Endothelial cell (in vitro differentiated cells): ENCODE results near the gene CDC42BPA. TPM values are rescaled to one million over a fixed set of nuclear protein-coding genes. Genes with fewer than 3 reads are reported as not detected.

Experiments used
- DNase-seq: peaks from one replicate; pipeline ENCODE4 v3.0.0; 2021; ENCODE audit warnings: low spot score
- H3K27ac Mint-ChIP-seq: one replicate; pipeline ENCODE4 v1.8.0; 2021; ENCODE audit warnings: mixed read lengths, inconsistent platforms; ENCODE audit not compliant: unreplicated experiment
- H3K27me3 Mint-ChIP-seq: one replicate; pipeline ENCODE4 v1.8.0; 2021; ENCODE audit warnings: mild to moderate bottlenecking, moderate library complexity, mixed read lengths, inconsistent platforms; ENCODE audit not compliant: unreplicated experiment
- H3K36me3 Mint-ChIP-seq: one replicate; pipeline ENCODE4 v1.8.0; 2021; ENCODE audit warnings: mild to moderate bottlenecking, low read depth, mixed read lengths, inconsistent platforms; ENCODE audit not compliant: unreplicated experiment
- H3K4me1 Mint-ChIP-seq: one replicate; pipeline ENCODE4 v1.8.0; 2021; ENCODE audit warnings: mild to moderate bottlenecking, mixed read lengths, inconsistent platforms; ENCODE audit not compliant: unreplicated experiment
- H3K4me3 Mint-ChIP-seq: one replicate; pipeline ENCODE4 v1.8.0; 2021; ENCODE audit warnings: mild to moderate bottlenecking, mixed read lengths, inconsistent platforms; ENCODE audit not compliant: unreplicated experiment
- H3K9me3 Mint-ChIP-seq: one replicate; pipeline ENCODE4 v1.8.0; 2021; ENCODE audit warnings: mixed read lengths, inconsistent platforms; ENCODE audit not compliant: unreplicated experiment
- CTCF ChIP-seq: fragments of 200-600 bp; sonication (generic); IDR thresholded peaks from one replicate; pipeline ENCODE4 v1.5.0; 2021; ENCODE audit warnings: antibody characterized with exemption; ENCODE audit not compliant: unreplicated experiment
- total RNA-seq: library from RNA; stranded (reverse); fragmentation: NEBNext Ultra II Directional; extraction: Animal tissue kit (Norgen Biotek cat#: 25700); gene quantifications from one replicate; pipeline ENCODE4 v1.2.1, GENCODE V29; 2021; ENCODE audit not compliant: unreplicated experiment

Gene CDC42BPA
- total RNA-seq, 1 donor from 2014 or later = 41.4 TPM

GRCh38 chr1:226991920-226992319 is 326.4 kb downstream of the CDC42BPA start:
- no peak for TF ChIP-seq CTCF
- no peak for DNase-seq
- H3K27ac Mint-ChIP-seq = no peak overlapping the region
- H3K36me3 Mint-ChIP-seq = peaks cover 16% of the 10 kb centered on the region
- H3K27me3 Mint-ChIP-seq = peaks cover 8% of the 10 kb centered on the region
- H3K4me3 Mint-ChIP-seq = no peak overlapping the region
- H3K9me3 Mint-ChIP-seq = no peaks in the 10 kb centered on the region
- peaks cover 52% of the 10 kb centered on the region for H3K4me1 Mint-ChIP-seq

GRCh38 chr1:226990133-226990716 is 328.1 kb downstream of the CDC42BPA start:
- Mint-ChIP-seq H3K4me1 (peaks cover 37% of the 10 kb centered on the region), H3K27ac (no peak overlapping the region), H3K4me3 (no peak overlapping the region), H3K36me3 (peaks cover 27% of the 10 kb centered on the region), H3K9me3 (no peaks in the 10 kb centered on the region), H3K27me3 (peaks cover 5% of the 10 kb centered on the region)
- no peak for DNase-seq
- no peak for TF ChIP-seq CTCF

- Mint-ChIP-seq H3K36me3 (peaks cover 27% of the 10 kb centered on the region), H3K4me1 (peaks cover 34% of the 10 kb centered on the region), H3K27me3 (peaks cover 5% of the 10 kb centered on the region), H3K9me3 (no peaks in the 10 kb centered on the region), H3K27ac (peak overlapping the region; percentile 62), H3K4me3 (no peak overlapping the region)
- TF ChIP-seq CTCF = no peak
- DNase-seq = no peak
These were observed 329.0 kb downstream of the CDC42BPA start for GRCh38 chr1:226989085-226989920.

- peaks cover 5% of the 10 kb centered on the region for H3K27me3 Mint-ChIP-seq
- DNase-seq = no peak
- peaks cover 22% of the 10 kb centered on the region for H3K36me3 Mint-ChIP-seq
- H3K4me3 Mint-ChIP-seq = no peak overlapping the region
- TF ChIP-seq CTCF = no peak
- no peaks in the 10 kb centered on the region for H3K9me3 Mint-ChIP-seq
- peak overlapping the region; percentile 24 for H3K27ac Mint-ChIP-seq
- peaks cover 29% of the 10 kb centered on the region for H3K4me1 Mint-ChIP-seq
These were observed 330.0 kb downstream of the CDC42BPA start for GRCh38 chr1:226988334-226988666.
